HG03378 (cell line): ENCODE results near the gene SAMD14.

Experiments
- ATAC-seq: cut with Tn5 transposase; IDR thresholded peaks from one replicate; pipeline ENCODE4 v1.9.1; 2021; ENCODE audit warnings: mild to moderate bottlenecking, moderate library complexity; ENCODE audit not compliant: unreplicated experiment

Gene SAMD14

DNA sequence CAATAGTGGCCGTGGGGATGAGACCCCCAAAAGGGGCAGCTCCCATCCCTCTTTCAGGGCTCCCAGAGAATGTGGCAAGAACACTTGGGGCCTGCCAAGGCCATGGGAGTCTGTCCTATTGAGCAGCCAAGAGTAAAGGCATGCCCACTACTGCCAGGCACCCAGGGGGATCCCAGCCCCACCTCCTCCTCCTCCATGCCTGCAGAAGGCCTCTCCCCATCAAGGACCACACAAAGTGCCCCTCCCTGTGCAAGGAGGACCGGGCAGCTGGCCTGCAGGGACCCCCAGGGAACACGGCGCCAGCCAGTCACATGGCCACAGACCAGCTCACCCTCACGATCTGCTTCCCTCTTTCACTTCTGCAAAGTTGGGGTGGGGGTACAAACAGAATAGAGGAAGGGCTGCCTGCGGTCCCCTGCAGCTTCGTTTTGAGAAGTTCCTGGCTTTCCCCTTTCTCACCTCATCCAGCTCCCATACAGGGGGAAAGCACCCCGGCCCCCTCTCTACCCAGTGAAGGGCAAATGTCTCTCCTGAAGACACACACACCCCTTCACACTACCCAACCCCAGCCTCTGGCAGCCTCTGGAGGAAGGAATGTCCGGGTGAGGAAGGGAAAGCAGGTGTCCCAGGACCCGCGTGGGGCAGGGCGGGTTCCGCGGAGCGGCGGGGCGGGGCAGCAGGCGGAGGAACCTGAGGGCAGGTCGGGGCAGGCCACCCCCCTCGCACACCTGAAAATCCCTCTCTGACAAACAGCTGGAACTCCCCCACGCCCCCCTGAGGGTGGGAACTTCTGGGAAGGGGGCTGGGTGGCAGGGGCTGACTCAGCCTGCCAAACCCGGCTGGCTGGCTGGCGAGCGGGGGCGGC is 18.5 kb upstream of the SAMD14 start:
- peak; percentile 43 for ATAC-seq

DNA sequence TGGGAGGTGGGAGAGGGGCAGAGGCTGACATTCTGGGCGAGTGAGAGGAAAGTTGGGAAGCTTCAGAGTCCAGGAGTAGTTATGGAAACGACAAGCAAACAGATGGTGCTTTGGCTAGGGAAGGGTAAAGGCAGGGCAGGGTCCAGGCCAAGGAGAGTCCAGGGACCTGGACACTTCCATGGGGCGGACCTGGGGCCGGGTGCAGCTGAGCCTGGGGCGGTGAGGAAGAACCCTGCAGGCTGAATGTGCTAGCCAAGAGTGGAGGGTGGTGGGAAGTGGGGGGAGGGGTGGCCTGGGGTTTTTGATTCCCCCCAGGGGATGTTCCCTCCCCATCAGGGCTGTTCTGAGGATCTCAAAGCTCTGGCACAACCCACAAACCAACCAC is 17.9 kb upstream of the SAMD14 start:
- no peak for ATAC-seq

DNA sequence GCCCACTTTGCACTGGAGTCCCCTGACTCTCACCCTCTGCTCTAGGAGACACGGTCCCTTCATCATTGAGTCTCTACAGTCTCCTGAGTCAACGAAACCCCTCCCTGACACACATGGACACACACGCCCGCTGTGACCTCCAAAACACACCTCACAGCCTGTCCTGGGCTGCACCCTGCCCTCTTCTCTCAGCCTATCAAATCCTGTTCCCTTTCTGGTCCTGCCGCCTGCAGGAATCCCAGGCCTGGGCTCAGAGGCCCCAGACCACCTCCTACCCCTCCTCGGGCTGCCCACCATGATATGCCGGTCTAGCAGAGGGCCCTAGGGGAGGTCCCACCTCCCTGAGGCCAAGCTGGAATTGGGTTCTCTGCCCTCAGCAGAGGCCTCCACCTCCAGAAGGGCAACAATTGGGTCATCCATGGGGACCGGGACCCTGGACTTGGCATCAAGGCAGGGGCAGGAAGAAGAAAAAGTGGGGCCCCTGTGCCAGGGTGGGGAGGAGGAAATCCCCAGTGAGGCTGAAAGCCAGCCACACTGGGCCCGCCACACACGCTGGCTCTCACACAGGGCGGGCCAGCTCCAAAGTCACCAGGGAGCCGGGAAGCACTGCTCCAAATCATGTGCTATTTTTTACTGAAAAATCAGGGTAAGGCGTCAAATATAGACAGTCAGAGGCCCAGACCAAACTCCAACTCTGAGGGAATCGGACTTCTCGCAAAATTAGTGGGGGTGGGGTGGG is 17.1 kb upstream of the SAMD14 start:
- no peak for ATAC-seq

DNA sequence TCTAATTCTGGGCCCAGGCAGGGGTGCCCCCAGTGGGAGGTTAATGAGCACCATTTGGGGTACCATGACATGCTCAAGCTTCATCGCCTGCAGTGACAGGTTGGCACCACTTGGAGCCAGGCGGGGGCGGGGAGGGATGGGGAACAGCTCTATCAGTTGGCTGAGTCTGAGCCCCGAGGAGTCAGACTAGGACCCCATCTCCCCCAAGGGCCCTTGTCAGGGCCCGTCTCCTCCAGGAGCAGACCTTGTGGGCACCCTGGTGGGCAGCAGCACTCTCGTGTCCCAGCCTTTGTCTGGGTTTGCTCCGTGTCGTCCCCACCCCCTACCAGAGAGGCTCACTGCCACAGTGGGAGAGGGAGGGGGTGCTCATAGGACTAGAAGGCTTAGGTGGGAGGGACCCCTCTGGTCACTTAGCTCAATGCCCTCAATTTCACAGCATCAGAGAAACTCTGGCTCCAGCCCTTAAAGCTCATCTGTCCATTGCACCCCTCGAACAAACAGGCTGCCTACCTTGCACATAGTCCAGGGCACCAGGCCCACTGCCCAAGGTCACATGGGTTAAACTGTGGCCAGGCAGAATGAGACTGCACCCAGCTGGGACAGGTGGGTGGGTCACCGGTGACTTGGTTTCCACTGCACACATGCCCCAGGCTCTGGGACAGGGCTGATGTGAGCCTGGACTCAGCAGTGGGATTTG is 16.4 kb upstream of the SAMD14 start:
- no peak for ATAC-seq

DNA sequence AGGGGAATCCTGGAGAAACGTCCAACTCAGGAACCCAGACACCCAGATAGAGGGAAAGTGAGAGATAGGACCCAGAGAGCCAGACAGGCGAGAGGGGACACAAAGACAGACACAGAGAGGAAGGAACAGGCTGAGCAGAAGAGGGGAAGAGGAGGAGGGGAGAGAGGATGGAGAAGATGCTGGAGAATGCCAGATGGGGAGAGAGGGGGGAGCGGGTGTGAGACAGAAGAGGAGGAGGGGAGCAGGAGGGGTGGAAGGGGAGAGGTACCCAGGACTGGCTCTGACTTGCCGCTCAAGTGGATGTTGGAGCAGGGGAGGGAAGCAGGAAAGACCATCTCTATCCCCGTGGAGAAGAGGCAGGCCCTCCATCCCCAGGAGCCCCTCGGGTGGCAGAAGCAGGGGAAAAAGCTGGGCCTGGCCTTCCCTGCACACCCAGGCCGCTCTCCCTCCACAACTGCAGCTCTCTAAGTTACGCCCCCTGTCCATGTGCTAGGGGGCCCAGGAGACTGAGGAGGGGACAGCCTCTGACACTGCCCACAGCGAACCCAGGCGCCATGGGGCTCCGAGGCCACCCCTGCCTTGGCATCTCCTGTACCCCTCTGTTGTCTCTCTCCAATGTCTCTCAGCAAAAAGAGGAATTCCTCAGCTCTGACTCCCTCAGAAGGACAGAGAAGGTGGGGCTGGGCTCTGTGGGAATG is 15.7 kb upstream of the SAMD14 start:
- ATAC-seq, result no peak

DNA sequence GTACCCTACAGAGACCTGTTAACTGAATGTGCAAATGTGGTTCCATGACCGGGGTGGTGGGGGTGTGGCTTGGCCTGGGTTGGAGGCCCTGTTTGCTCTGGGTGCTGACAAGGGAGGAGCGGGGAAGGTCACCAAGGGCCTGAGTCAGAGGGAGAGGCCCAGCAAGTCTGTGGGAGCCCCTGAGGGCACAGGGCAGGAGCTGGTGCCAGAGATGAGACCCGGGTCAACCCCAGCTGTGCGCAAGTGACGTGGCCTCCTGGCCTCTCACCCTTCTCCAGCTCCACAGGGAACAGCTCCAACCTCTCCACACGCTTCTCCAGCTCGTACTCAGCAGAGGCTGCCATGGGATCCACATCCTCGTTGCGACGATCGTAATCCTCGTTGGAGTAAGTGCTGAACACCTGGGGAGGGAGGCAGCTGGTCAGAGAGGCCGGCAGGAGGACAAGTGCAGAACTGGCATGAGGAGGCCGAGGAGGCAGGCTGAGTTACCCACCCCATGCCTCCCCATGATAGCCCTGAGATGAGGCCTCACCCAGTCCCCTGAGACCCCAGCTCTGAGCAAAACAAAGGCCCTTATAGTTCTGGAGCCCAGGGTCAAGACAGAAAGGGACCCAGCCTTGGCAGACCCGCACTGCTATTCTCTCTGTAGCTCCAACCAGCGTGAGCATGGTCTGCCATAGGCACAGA is 15.0 kb upstream of the SAMD14 start:
- ATAC-seq, result no peak

DNA sequence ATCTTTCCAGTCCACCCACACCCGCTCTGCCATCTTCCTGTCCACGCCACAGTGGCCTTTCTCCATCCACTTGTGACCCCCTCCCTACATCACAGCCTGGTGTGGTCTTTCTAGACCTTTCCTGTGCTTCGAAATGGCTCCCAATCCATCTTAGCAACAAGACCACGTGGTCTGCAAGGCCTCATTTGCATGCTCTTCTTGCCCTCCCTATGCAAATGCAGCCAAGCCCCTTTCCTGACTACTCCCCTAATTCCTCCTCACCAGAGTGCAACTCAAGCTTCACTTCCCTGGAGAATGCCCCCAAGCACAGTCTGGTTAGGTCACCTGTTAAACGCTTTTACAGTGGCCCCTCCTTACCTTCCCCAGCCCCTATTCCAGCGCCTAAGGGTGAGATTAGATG is 14.4 kb upstream of the SAMD14 start:
- ATAC-seq, result no peak

DNA sequence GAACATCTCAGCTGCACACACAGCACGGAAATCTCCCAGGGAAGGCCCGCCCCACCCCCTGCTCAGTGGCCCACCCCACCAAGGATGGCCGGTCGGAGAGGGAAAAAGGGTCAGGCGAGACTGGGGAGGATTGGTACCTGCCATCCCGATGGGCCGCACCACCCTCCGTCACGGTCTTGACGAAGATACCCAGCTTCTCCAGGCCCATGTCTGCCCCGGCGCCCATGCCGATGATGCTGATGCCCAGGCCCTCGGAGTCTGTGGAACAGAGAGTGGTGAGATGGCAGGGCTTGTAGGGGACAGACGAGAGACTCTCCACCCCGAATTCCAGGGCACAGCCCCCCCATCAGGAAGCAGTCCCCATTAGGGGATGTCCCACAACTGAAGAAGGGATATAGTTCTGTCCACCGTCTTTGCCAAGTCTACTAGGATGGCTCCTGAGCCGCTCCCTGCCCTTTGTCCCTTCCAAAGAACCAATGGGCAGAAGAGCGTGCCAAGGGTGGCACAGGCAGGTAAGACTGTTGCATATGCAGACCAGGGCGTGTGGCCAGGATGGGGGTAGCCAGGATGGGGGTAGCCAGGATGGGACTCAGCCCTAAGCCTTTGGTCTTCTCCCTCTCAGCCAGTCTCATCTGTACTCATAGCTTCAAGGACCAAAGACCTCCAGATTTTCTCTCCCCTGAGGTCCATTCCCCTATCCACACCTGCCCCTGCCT is 13.7 kb upstream of the SAMD14 start:
- no peak for ATAC-seq

DNA sequence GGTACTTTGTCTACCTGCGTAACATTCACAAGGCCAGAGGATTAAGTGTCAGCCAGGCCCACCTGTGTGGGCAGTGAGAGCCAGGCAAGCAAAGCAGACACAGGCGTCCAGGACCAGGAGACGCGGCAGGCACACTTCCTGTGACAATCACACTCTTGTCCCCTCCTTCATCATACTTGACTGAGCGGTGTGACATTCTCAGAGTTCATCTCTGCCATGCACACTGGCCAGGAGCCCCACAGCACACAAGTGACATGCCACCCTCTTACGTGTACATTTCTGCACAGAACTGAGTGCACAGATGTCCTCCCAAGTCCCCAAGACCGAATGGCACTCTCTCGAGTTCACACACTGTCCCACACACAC is 11.8 kb upstream of the SAMD14 start:
- no peak for ATAC-seq

DNA sequence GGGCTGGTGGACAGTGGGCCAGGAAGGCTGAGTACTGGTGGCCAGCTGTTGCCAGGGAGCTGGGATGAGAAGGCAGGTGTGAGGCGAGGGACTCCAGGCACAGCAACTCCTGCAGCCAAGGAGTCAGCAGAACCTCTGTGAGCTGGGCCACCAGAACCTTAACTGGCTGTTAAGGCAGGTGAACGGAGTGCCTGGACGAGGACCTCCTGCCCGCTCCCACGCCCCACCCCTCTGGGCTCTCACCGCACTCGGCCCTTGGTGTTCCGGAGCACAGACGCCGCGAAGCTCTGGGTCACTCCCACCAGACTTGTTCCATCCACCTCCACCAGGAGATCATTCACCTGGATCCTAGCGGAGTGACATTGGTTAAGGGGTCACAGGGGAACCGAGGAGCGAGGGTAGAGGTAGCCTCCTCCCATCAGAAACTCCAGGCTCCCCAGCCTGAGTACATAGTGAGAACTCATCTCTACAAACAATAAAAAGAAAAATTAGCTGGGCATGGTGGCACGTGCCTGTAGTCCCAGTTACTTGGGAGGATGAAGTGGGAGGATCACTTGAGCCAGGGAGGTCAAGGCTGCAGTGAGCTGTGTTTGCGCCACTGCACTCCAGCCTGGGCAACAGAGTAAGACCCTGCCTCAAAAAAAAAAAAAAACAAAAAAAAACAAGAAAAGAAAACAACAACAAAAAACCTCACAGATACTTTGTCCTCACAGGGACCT is 11.2 kb upstream of the SAMD14 start:
- no peak for ATAC-seq

DNA sequence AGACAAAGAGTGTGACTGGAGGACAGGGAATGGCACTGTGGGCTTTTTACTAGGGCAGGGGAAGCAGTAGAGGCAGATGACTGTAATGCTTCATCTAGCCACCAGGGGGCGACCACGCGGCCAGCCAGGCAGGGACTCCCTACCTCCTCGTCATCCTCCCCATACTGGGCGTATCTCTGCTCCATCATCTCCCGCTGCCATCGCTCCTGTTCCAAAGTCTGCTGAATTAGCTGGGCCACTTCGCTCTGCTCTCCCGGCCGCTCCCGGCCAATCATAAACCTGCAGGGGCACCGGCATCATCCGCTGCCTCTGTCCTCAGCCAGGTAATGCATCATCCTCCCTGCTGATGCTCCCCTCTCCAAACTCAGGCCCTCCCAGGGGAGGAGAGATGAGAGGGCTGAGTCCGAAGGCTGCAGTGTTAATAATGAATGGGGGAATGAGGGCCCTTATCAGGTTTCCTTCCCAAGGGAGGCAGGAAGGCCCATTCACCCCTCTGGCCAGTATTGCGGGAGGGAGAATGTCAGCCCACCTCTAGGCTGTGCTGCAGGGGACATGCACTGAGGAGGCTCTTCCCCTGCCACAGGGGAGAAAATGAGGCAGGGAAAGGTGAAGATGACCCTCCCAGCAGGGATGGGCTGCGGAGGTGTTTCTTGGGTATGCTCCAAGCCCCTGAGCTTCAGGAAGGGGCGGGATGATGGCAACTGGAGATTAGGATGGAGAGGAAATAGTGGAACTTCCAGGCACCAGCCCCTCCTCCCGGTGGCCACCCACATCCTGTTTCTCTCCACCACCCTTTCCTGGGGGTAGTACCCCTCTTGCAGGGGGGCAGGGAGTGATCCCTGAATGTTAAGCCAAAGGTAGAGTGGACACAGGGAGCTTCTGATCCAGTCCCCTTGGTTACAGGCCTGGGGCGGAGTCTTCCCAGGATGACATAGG is 10.3 kb upstream of the SAMD14 start:
- ATAC-seq, result no peak

DNA sequence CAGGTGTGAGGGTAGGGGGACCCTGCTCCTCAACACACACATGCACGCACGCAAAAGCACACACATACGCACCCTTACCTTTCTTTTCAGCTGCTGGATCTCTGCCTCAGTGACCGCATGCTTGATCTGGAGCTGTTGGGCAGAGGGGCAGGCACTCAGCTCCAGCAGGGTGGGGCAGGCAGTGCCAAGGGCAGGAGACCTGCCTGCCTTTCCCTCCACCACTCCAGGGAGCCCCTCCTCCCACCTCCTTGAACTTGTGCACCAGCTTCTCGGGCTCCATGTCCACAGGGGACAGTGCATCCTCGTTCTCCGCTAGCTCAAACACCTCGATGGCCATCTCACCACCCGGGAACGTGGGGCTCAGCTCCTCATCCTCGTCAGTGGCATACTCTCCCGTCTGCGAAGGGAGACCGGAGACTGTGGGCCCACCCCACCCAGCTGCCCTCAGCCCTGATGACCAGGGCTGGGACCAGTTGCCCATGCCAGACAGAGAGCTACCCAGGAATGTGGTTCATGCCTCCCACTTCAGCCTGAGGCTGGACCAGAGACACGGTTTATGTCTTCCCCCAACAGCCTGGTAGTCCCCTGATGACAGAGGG is 9.3 kb upstream of the SAMD14 start:
- no peak for ATAC-seq

DNA sequence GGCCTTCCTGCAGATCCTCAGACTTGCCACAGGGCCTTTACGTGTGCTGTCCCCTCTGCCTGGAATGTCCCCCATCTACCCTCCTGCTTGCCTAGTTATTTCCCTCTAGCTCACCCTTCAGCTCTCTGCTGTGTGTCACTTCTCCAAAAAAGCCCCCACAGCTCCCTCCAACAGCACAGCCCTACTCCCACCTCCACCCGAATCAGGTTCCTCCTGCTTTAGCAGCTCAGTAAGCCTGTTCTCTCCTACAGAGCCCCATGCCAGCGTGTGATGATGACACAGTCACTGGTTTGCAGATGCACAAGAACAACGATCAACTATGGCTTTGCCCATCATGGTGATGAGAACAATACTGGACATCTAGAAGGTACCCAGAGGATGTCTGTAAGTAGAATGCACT is 7.1 kb upstream of the SAMD14 start:
- ATAC-seq, result no peak

DNA sequence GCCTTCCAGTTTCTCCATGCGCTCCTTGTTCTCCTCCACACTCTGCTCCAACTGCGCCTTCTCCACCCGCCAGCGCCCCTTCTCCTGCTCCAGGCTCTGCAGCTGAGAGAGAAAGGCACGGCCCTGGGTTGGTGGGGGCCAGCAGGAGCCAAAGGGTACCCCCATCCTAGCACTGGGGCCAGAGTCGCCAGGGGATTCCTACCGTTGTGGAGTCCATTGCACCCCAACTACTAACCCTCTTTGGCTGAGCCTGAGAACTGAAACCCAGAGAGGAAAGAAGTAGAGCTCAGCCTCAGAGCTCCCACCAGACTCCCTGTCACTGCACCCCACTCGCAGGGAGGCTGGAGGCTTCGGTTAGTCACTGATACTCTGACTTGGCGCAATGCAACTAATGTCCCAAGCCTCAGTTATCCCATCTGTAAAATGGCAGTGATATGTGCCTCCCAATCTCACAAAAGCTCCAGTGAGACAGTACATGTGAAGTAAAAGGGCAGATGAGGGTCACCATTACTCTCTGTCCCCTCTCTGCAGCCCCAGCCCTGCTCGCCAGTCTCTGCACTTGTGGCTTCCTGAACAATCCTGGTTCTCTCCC is 6.2 kb upstream of the SAMD14 start:
- ATAC-seq, result no peak

DNA sequence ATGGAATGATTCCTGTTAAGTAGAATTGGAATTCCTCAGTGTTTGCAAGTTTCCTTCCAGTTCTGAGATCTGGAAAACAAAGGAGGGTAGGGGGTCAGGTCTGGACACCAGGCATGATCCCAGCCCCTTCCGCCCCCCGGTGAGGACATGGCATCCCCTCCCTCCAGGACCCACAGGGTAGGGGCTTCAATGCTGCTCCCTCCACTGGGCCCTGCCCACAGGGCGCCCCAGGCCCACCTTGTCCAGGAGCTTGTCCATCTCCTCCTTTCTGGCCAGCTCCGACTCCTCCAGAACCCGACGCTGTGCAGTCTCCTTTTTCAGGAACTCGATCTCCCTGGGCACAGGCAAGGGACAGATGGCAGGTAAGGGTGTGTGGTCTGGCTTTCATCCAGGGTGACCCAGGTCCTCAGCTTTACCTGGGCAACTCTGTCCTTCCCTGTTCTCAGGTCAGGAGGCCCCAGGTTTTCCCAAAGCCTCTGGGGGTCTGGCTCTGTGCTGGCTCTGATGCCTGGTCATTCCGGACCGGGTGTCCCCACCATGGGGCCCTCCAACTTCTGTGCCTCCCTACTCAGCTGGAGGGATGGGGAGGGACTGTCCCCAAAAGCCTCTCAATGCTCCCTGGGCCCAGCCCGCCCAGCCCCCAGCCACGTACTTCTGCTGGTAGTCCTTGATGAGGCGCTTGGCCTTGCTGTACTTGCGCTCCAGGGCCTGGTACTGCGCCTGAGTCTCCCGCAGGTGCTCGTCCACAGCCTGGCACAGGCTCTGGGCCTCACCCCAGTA is 5.5 kb upstream of the SAMD14 start:
- no peak for ATAC-seq

DNA sequence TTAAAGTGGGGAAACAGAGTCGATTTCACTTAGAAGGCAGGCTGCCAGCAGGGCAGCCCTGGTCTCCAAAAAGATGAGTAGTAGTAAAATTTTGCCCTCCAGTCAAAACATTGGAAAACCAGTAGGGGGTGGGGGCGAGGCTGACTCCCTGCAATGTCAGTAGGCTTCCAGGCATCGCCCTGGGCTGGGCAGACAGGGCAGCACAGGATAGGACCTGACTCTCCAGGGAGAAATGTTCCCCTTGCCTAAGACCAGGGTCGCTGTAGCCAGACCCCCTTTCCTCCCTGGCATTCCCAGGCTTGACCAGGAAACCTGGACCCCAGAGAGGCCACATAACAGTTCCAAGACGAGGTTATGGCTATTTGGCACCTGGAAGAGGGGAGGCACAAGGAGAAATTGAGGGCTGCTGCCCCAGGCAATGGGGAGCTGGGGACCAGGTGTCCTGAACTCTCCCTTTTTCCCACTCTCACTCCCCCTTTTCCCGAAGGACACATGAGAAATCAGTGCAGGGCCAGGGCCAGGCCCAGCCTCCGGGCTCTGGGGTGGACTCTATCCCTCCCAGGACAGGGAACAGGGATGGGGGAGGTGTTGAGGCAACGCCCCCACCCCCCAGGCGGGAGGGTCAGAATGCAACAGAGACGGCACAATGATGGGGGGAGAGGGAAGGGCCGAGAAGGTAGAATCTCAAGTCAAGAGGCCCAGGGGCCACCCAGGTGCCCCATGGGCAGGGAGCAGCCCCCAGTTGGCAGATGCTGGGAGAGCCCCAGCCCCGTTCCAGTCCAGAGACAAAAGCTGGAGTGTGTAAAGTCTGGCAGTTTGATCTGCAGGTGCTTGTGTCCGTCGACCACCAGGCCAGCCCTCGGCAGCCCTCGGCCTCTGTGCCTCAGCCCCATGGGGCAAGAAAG is 4.5 kb upstream of the SAMD14 start:
- no peak for ATAC-seq
